SHP77 (cell line): ENCODE data around the gene PACSIN2.
"Not testable (repeated sequence)": the region's sequence is repeated elsewhere in the genome, so short reads cannot be mapped to it uniquely, and the experiment has no call there.

Source experiments
- DNase-seq, 2 experiments: peaks; one replicate each; lab custom pipeline; 2025; lab: John Stamatoyannopoulos, UW

PACSIN2 gene

GRCh38 chr22:43014869-43015676 is at the start of gene PACSIN2:
PACSIN2 (minus strand) TSS chr22:43015149; CDS start chr22:42912080, 103,069 bp downstream.
- peak; percentile 96 for DNase-seq

- DNase-seq = peak; percentile 18 to 38
These were observed 45.2 kb upstream of the PACSIN2 start for GRCh38 chr22:43060183-43060582.

- DNase-seq = no peak
These were observed 42.7 kb upstream of the PACSIN2 start for GRCh38 chr22:43057641-43058040.

GRCh38 chr22:43053176-43053575 is 38.2 kb upstream of the PACSIN2 start:
- DNase-seq = no peak

GRCh38 chr22:43050995-43051394 is 36.0 kb upstream of the PACSIN2 start:
- DNase-seq = peak in 1 of 2 experiments; percentile 17

- DNase-seq = no peak
These were observed 32.7 kb upstream of the PACSIN2 start for GRCh38 chr22:43047605-43048004.

- peak in 1 of 2 experiments; percentile 19 for DNase-seq
These were observed 29.4 kb upstream of the PACSIN2 start for GRCh38 chr22:43044290-43044712.

- peak; percentile 89 to 95 for DNase-seq
These were observed 27.3 kb upstream of the PACSIN2 start for GRCh38 chr22:43042101-43042780.

- peak in 1 of 2 experiments; percentile 38 for DNase-seq
These were observed 24.9 kb upstream of the PACSIN2 start for GRCh38 chr22:43039800-43040199.

GRCh38 chr22:43038325-43038724 is 23.4 kb upstream of the PACSIN2 start:
- DNase-seq = no peak

- peak; percentile 37 to 45 for DNase-seq
These were observed 21.4 kb upstream of the PACSIN2 start for GRCh38 chr22:43036282-43036829.

- no peak for DNase-seq
These were observed 20.3 kb upstream of the PACSIN2 start for GRCh38 chr22:43035250-43035649.

GRCh38 chr22:43031617-43032016 is 16.7 kb upstream of the PACSIN2 start:
- no peak for DNase-seq

- DNase-seq = no peak
These were observed 3.7 kb upstream of the PACSIN2 start for GRCh38 chr22:43018615-43019014.

- DNase-seq = no peak
These were observed 2.8 kb upstream of the PACSIN2 start for GRCh38 chr22:43017525-43018460.

GRCh38 chr22:43016150-43016549 is 1.2 kb upstream of the PACSIN2 start:
- not testable (repeated sequence) for DNase-seq

GRCh38 chr22:43015677-43016042 is 711 bp upstream of the PACSIN2 start:
- DNase-seq = peak in 1 of 2 experiments; percentile 10

- no peak for DNase-seq
These were observed 557 bp downstream of the PACSIN2 start for GRCh38 chr22:43014316-43014868.

- DNase-seq = no peak
These were observed 1.3 kb downstream of the PACSIN2 start for GRCh38 chr22:43013355-43014315.

GRCh38 chr22:43012390-43012789 is 2.6 kb downstream of the PACSIN2 start:
- DNase-seq = no peak
